Stimulated activated CD4-positive, alpha-beta T cell treated with anti-CD3 and anti-CD28 coated beads, Interleukin-1b, Interleukin-23, amount 100 ng/mL, for 4 hours (primary cell): ENCODE measurements around the gene KCNE3.

Experiments
- DNase-seq, 2 donors: peaks; one replicate each; pipeline ENCODE4 v3.0.0-alpha.2; 2020; ENCODE audit warnings: low read depth in 2 of 2

Gene KCNE3

DNA sequence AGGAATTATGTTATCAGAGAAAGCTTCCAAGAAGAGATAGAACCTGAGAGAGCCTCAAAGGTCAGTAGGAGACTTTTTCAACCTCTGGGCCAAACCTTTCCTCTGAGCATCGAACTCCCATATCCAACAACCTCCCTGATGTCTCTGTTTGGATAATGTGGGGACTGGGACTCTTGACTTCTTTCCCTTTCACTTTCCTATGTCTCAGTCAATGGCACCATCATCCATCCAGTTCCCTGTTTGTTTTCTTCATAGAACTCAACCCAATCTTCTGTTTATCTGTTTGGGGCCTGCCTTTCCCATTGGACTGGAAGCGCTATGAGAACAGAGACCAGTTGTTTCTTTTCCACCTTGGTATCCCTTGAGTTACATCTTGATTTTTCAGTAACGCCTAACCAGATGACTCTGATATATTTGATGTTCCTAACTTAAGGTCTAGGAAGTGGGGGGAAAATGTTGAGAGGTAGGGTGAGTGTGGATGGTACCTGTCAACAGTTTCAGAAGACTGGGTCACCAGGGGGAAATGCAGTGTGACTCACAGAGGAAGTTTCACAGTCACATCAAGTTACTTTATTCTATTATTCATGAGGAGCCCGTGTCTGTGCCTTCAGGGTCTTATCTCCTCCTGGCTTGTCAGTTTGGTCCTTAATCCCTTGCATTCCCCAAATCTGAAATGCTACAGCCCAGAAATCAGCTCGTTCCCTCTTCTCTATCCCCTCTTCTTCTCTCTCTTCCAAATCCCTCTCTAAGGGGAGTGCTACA lies 4.5 kb upstream of the KCNE3 start:
- no peak for DNase-seq

DNA sequence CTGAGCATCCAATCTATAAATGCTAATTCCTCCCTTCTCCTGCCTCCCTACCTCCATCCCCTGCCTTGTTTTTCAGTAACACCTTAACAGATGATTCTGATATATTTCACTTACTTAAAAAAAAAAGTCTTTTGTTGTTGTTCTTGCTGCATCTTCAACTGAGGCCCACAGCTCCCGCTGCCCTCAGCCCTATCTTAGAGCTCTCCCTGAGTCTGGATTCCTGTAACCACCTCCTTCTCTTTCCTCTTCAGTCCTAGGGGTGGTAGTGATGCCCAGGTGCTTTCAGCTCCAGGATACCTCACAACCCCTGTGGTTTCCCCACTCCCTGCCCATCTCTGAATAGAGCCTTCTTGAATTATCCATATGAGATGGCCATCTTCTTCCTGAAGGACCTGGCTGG lies 3.7 kb upstream of the KCNE3 start:
- no peak for DNase-seq

DNA sequence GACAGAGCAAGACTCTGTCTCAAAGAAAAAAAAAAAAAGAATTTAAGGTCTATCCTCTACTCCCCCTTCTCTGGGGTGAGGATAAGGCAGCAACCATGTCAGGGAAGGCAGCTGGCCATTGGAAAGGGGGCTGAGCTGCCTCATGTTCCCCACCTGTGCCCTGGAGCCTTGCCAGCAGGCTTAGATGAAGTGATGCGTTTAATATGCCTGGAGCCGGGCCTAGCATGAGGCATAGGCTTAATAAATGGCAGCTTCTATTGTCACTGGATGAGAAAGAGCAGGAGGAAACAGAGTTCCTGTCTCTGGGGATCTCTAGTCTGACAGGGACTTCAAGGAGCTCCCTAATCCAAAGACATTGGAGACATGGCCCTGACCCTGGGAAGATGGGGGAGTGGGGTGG lies 3.2 kb upstream of the KCNE3 start:
- no peak for DNase-seq

DNA sequence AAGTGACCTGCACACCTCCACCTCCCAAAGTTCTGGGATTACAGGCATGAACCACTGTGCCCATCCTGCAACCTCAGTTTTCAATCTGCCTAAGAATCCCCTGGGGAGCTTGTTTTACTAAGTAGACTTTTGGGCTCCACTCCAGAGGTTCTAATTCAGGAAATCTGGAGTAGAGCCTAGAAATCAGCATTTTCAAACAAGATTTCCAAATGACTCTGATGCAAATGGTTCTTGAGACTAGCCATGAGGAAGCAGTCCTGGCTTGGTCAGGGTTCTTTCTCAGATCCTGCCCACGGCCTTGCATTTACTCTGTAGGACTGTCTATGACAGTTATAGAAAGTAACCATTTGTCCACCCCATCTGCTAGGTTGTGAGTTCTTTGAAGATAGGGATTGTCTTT lies 1.6 kb upstream of the KCNE3 start:
- DNase-seq = no peak

DNA sequence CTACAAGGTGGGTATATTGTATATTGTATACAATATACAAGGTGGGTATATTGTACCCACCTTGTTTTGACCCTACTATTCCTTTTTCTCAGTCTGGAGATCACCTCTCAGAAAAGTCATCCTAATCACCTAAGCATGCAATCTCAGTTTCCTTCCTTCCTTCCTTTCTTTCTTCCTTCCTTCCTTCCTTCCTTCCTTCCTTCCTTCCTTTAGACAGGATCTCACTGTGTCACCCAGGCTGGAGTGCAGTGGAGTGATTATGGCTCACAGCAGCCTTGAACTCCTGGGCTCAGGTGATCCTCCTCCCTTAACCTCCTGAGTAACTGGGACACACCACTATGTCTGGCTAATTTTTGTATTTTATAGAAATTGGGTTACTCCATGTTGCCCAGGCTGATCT lies 1.2 kb upstream of the KCNE3 start:
- no peak for DNase-seq

DNA sequence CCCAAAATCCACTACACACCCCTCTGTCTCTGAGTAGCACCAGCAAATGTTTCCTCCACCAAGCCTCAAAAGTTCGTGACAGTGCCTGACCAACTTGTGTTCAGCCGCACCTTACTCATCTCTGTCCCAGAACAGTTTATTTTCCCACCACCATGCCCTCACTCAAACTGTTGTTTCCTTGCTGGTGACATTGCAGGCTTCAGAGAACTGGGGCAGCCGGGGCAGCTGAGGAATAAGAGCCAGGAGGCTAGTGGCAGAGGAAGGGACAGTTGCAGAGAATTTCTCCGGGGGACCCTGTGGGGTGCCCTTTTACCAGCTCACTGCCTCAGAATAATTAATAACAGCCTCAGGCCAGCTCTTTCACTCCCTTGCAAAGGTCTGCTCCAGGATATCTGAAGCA lies 709 bp upstream of the KCNE3 start:
- DNase-seq = no peak

DNA sequence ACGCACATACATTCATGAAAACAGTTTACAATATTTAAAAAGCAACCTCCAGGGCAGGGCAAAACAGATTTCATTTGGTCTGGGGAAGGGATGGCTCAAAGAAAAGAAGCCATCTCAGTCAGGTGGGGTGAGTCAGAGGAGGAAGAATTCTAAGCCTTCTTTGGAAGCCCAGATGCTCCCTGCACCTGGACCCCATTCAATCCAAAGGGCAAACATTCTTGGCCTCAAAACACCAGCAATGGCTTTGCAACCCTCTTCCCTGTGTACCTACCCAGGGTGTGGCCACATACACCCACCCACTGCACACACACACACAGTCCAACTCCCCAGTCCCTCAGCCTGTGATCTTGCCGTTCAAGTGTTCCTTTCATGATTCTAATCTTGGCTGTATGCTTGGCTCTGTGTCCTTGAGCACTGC lies 2.0 kb downstream of the KCNE3 start:
- no peak for DNase-seq

DNA sequence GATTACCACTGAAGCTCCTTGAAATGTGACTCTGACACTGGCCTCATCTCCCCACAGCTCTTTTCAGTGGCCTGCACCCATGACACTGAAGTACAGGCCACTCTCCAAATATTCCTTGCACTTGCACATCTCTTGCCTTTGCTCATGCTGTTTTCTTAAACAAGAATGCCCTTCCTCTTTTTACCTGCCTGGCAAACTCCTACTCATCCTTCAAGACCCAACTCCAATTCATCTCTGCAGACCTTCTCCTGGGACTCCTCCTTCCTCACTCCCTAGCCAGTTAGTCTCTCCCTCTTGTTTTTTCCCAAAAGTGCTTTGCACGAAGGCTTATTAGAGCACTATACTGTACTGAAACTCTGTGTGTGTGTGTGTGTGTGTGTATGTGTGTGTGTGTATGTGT lies 2.6 kb downstream of the KCNE3 start:
- no peak for DNase-seq

DNA sequence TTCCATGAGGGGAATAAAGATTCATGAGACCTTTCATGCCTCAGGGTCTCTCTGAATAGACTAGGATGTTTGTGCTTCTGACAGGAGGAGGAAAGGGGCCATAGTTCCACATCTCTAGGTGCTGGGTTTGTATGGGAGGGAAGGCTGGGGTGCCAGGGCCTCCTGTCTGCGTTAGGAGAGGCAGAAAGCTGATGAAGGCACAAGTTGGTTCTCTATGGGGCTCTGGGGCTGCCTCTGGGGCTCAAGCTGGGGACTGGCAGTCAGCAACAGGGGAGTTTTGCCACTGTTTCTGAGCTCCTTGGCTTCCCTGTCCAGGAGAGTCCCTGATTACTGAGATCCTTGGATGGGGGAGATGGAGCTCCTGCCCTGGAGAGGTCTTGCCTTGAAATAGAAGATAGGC lies 4.1 kb downstream of the KCNE3 start:
- no peak for DNase-seq

DNA sequence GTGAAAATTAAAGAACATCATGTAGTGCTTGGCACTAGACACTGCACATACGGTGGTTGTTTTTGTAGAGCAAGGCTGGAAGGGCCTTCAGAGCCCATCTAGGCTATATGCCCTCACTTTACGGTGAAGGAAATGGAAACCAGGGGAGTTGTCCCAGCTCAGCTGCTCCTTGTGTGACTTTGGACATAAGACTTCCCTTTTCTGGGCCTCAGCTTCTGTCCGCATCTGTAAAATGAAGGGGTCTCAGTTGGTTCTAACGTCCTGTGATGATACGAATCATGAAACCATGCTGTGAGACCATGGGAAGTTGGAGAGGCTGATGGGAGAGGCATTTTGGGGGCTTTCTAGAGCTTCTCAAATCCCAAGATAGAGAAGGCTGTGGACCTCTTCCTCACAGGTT lies 4.7 kb downstream of the KCNE3 start:
- no peak for DNase-seq

DNA sequence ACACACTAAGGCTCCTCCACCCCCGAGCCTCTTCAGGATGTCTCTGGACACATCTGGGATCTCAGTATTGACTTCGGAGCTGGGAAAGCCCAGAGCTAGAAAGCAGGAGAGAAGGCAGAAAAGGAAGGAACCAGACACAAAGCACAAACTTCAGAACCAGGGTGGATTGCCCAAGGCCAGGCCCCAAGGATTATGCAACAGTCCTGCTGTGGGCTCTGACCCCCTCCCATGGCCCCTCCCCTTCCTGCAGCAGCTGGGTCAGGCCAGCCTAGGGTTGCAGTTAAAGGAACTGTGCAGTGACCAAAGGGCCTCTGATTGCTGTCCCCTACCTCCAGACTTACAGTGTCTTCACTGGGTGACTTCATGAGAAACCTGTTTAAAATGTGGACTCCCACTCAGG lies 5.3 kb downstream of the KCNE3 start:
- DNase-seq = no peak

DNA sequence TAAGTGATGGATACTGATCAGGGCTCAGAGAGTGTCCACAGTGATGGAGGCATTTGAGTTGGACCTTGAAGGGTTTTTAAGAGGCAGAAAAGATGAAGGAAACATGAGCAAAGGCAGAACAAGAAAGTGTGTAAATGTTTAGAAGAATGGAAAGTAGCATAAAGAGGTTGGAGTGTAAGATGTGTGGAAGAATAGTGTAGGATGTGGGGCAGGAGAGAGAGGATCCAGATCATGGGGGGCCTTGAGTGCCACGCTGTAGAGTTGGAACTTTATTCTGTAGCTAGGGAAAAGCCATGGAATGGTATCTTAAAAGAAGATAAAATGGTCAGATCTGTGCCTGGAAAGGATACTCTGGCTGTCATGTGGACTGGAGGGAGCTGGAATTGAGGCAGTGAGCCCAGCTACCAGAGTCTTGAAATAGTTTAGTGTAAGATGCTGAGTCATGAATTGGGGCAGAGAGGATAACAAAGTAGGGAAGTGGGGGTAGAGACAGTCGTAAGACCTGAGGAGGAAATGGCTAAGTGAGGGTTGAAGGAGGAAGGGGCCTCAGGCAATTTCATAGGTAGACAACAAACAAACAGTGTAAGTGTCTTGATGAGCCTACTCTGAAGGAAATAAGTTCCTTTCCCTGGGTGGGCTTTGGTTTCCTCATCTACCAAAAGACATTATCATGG lies 6.7 kb downstream of the KCNE3 start:
- no peak for DNase-seq

DNA sequence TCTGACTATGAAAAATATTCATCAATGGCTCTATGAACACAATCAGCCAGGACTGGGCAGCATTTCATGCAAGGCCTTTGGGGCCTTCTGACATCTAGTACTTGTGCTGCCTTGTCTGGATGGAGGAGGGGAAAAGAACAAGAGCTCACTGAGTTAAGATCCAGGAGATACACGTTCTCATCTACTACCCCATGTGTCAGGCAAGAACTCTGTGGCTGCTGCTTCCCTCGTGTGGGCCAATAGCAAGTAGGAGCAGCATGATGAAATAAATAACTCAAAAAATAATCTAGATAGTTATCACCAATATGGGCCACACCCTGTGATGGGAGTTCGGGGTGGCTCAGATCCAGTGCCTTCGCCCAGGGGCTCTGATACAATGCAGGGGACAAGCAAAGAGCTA lies 7.3 kb downstream of the KCNE3 start:
- DNase-seq = no peak

DNA sequence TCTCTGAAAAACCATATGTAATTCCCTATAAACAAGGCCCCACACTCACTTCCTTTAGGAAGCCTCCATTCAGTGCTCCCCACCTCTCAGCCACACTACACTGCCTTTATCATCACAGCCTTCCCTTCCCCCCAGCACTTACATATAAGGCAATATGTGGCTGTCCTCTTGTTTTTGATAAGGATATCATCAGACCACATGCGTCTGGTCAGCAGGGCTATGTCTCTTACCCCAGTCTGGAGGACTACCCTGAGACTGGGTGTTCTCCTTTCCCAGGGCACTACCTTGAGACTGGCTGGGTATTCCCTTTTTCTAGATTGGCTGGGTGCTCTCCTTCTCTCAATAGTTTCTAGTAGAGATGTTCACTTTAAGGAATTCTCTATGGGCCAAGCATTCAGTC lies 7.8 kb downstream of the KCNE3 start:
- no peak for DNase-seq

DNA sequence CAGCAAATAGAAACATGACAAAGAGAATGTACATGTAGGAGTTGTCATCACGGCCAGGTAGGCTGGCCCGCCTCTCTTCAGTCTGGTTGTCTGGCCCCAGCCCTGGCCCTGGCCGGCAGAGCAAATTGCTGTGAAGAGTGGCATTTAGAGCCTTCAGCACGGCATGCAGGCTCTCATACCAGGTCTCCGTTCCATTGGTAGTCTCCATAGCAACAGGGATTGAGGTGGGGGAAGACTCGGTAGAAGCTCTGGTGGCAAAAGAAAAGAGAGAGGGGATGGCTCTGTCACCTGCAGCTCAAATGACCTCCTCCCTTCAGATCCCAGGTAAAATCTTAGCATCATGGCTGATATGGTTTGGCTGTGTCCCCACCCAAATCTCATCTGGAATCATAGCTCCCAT lies 10.0 kb downstream of the KCNE3 start:
- DNase-seq = no peak

DNA sequence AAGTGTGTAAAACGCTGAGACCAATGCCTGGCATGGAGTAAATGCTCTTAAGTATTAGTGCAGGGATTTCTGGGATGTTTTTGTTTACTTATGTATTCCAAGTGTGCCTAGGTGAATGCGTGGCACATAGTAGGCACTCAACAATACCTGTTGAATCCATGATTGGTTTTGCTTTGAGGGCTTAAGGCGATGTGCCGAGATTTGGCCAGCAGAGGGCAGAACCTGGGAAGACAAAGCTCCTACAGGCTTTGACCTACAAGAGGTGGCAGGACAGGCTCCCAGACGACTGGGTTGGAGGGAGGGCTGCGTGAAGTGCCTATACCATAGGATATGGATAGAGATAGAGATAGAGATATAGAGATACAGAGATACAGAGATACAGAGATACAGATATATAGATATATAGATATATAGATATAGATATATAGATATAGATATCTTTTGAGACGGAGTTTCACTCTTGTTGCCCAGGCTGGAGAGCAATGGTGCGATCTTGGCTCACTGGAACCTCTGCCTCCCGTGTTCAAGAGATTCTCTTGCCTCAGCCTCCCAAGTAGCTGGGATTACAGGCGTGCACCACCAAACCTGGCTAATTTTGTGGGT lies 13.9 kb downstream of the KCNE3 start:
- peak; percentile 45 to 53 for DNase-seq

DNA sequence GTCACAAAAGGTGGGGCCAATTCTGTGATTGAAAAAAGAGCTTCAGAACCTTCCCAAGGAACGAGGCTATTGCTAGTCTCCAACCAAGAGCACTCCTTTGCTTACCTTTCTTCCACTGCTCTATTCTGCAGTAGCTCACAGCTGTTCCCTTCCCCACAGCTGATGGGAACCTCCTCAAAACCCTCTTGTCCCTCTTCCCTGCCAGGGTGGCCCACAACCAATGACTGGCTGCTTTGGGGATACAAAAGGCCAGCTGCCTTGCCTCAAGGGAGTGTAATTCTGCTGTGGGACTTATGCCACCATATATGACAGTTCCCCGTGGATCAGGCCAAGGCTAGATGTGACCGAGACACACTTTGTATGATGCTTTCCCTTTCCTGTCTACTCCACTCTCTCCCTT lies 15.0 kb downstream of the KCNE3 start:
- DNase-seq = no peak

DNA sequence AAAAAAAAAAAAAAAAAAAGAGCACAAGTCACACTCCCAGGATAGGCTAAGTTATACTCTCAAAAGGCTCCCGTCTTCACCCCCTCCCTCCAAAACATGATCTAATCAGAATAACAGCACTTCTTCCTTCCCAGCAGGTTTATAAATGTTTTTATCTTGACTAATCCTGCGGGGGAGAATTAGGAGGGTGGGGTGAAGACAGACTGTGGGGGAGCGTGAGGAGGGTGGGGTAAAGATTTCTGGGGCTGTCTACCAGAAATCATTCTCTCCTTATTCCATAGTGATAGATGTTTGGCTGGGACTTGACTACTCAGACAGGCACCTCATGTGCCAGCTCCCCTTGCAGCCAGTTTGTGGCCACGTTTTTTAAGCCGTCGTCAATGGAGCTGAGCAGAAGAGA lies 17.0 kb downstream of the KCNE3 start:
- no peak for DNase-seq

DNA sequence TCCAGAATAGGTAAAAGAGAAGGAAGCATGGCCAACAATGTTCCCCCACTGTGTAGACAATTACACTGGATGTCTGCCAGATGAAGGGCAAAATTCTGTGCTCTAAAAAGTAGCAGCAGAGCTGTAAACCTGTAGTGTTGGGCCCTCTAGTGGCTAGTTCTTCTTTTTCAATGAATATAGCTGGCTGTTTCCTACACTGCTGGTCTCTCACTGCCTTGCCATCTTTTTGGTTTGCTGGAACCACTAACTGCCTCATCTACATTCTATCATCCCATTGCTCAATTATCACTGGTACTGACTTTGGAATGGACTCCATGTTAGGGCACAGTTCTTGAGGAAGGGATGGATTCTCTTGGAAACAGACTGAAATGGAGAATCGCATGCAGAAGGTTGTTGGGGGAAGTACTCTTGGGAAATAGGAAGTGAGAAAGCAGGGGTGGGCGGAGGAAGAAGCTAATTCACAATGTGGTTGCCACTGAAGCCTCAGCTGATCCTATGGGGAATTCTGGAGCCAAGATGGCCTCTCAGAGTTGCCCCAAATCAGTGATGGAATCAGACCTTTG lies 17.9 kb downstream of the KCNE3 start:
- peak in 1 of 2 donors; percentile 42 for DNase-seq

DNA sequence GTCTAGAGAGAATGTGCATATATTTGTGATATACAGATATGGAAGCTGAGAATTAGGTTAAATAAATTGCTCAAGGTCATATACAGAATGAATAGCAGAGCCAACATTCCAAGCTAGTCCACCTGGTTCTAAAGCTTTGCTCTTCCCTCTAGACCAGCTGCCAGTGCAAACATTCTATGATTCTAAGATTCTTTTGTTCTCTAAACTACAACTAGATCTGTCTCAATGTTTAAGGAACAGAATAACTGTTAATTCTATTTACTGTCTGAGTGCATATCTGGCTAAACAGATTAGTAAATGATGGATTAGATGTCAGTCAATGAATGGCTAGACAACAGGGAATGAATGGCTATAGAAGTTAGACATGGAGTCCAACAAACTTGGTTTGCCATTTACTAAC lies 19.6 kb downstream of the KCNE3 start:
- no peak for DNase-seq

DNA sequence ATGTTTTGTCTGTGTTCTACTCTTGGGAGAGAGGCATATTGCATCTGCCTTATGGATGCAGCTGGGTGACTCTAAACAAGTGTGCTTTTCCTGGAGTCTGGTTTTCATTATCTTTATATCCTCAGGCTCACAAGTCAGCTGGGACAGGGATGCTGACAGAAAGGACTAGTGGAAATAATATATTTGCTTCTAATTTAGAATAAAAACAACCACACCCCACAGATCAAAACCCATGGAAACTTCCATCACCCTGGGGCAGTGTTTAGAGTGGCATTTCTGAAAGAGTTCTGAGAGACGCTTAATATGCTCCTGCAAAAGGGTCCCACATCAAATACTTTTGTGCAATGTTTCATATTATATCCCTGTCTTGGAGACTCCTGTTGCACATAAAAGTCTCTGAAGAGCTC lies 20.8 kb downstream of the KCNE3 start:
- no peak for DNase-seq

DNA sequence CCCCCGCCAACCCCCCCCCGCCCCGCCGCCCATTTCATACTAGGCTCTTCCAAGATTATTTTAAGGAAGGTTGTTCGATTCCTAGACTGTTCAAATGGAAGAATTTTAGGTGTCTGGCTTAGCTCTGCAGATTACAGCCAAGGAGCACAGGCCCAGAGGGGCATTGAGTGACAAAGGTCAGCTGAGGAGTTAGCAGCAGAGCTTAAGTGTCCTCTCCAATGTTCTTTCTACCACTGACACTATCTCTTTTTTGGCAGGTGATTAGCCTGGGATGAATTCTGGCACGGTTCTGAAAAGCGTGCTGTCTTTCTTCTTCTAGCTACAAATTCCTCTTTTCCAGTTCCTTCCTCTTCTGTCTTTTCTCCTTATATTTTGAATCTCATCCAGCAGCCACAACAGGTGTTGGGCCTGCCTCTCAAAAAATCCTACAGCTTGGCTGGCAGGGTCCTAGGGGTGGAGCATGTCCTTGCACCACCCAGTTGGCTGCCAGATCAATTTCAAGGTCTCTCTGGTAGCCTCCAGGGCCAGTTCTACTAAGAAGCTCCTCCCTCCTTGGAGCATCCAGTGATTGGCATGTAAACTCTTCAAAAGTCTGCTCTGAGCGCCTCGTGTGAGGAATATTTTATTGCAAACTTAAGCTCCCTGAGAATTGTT lies 23.0 kb downstream of the KCNE3 start:
- DNase-seq = no peak
